ENCODE measurements around the gene TRAPPC2B.

TRAPPC2B gene

GRCh38 chr19:57406516-57407123 lies 43.3 kb downstream of the TRAPPC2B start:
- peaks cover 1% of the 10 kb centered on the region for H3K4me1 ChIP-seq (ENCODE audit: insufficient read depth, low read length)
- H3K27me3 ChIP-seq (ENCODE audit: control insufficient read depth in 1 of 2, insufficient read depth in 2 of 2, low read length in 2 of 2), result no peaks in the 10 kb centered on the region
- no peak overlapping the region for H3K9ac ChIP-seq (ENCODE audit: low read length)
- peaks cover 15% of the 10 kb centered on the region for H3K9me3 ChIP-seq (ENCODE audit: low read length)
- no peak overlapping the region for H3K27ac ChIP-seq (ENCODE audit: low read depth, low read length)
- H3K4me3 ChIP-seq (ENCODE audit: low read depth in 1 of 2, low read length in 2 of 2), result no peak overlapping the region
- peaks cover 7% of the 10 kb centered on the region for H3K36me3 ChIP-seq (ENCODE audit: insufficient read depth, low read length)

GRCh38 chr19:57410877-57411671 lies 47.7 kb downstream of the TRAPPC2B start, which contains the start of gene ZNF17:
Gene ZNF17 (plus strand): TSS chr19:57411161. CDS start chr19:57413616, 2,455 bp downstream.
- peak within 1 kb of the TSS; percentile 84 for H3K27ac ChIP-seq (ENCODE audit: low read depth, low read length)
- peaks cover 10% of the 10 kb centered on the region for H3K9me3 ChIP-seq (ENCODE audit: low read length)
- peak within 1 kb of the TSS; percentile 93 to 98 for H3K4me3 ChIP-seq (ENCODE audit: low read depth in 1 of 2, low read length in 2 of 2)
- peaks cover 8% of the 10 kb centered on the region for H3K4me1 ChIP-seq (ENCODE audit: insufficient read depth, low read length)
- no peaks in the 10 kb centered on the region for H3K27me3 ChIP-seq (ENCODE audit: control insufficient read depth in 1 of 2, insufficient read depth in 2 of 2, low read length in 2 of 2)
- peaks cover 20% of the 10 kb centered on the region for H3K36me3 ChIP-seq (ENCODE audit: insufficient read depth, low read length)
- peak within 1 kb of the TSS; percentile 32 for H3K9ac ChIP-seq (ENCODE audit: low read length)

Data from muscle layer of colon (tissue), 2 donors.